MM.1S (cell line): Measurements from ENCODE around the gene AGBL4.
A peak's percentile ranks its signal among the peaks of the same experiment; 100 is the strongest.

Experiments used
- DNase-seq: peaks from one replicate; pipeline ENCODE4 v3.0.0-alpha.2; 2015
- H2AFZ ChIP-seq: fragments of 300-600 bp; sonication (generic); 2 replicates; pipeline ENCODE4 v1.6.0; 2016; ENCODE audit warnings: antibody characterized with exemption, low read length
- H3F3A ChIP-seq: fragments of 300-600 bp; sonication (generic); 2 replicates; pipeline ENCODE4 v1.6.1; 2016; ENCODE audit warnings: mild to moderate bottlenecking, antibody characterized with exemption, low read length, moderate library complexity, mixed read lengths; ENCODE audit not compliant: insufficient read depth
- H3K27ac ChIP-seq: fragments of 300-600 bp; sonication (generic); 2 replicates; pipeline ENCODE4 v1.5.1; 2016; ENCODE audit warnings: mild to moderate bottlenecking, low read length
- H3K27me3 ChIP-seq: fragments of 300-600 bp; sonication (generic); replicated peaks from 2 replicates; pipeline ENCODE4 v1.6.0; 2016; ENCODE audit warnings: low read length; ENCODE audit not compliant: insufficient read depth
- H3K36me3 ChIP-seq: fragments of 300-600 bp; sonication (generic); replicated peaks from 2 replicates; pipeline ENCODE4 v1.6.1; 2016; ENCODE audit warnings: mild to moderate bottlenecking, low read length, mixed read lengths; ENCODE audit not compliant: insufficient read depth
- H3K4me1 ChIP-seq: fragments of 300-600 bp; sonication (generic); 2 replicates; pipeline ENCODE4 v1.6.1; 2016; ENCODE audit warnings: low read length, mixed read lengths
- H3K4me2 ChIP-seq: fragments of 300-600 bp; sonication (generic); 2 replicates; pipeline ENCODE4 v1.6.0; 2016; ENCODE audit warnings: low read depth, low read length
- H3K4me3 ChIP-seq: fragments of 300-600 bp; sonication (generic); 2 replicates; pipeline ENCODE4 v1.5.1; 2016; ENCODE audit warnings: low read length, mixed read lengths
- H3K79me2 ChIP-seq: fragments of 300-600 bp; sonication (generic); 2 replicates; pipeline ENCODE4 v1.6.1; 2016; ENCODE audit warnings: mixed run types, low read length, mixed read lengths
- H3K9ac ChIP-seq: fragments of 300-600 bp; sonication (generic); 2 replicates; pipeline ENCODE4 v1.6.1; 2016; ENCODE audit warnings: low read length, mixed read lengths
- H3K9me2 ChIP-seq: fragments of 300-600 bp; sonication (generic); replicated peaks from 2 replicates; pipeline ENCODE4 v1.6.1; 2016; ENCODE audit warnings: mild to moderate bottlenecking, low read length, mixed read lengths; ENCODE audit not compliant: insufficient read depth
- H3K9me3 ChIP-seq: fragments of 300-600 bp; sonication (generic); replicated peaks from 2 replicates; pipeline ENCODE4 v1.6.1; 2016; ENCODE audit warnings: mild to moderate bottlenecking, low read length, mixed read lengths; ENCODE audit not compliant: insufficient read depth
- H4K20me1 ChIP-seq: fragments of 300-600 bp; sonication (generic); 2 replicates; pipeline ENCODE4 v1.6.1; 2016; ENCODE audit warnings: mild to moderate bottlenecking, low read length, moderate library complexity, mixed read lengths; ENCODE audit not compliant: insufficient read depth
- CTCF ChIP-seq: fragments of 300-600 bp; sonication (generic); IDR thresholded peaks from 2 replicates; pipeline ENCODE4 v1.5.1; 2016; ENCODE audit warnings: antibody characterized with exemption, low read length, mixed read lengths
- EZH2 ChIP-seq: fragments of 300-600 bp; sonication (generic); optimal IDR thresholded peaks from 2 replicates; pipeline ENCODE3; 2017; ENCODE audit warnings: low read depth, mild to moderate bottlenecking, antibody characterized with exemption, low read length, mixed read lengths
- EZH2phosphoT487 ChIP-seq: fragments of 300-600 bp; sonication (generic); IDR thresholded peaks from 2 replicates; pipeline ENCODE4 v1.6.1; 2018; ENCODE audit warnings: antibody characterized with exemption, low read length

Gene AGBL4

GRCh38 chr1:49436865-49437264 lies 586.9 kb downstream of the AGBL4 start:
- DNase-seq = no peak
- Histone ChIP-seq H4K20me1 (no peaks in the 10 kb centered on the region), H3K27ac (no peak overlapping the region), H3K79me2 (no peaks in the 10 kb centered on the region), H3K4me2 (no peak overlapping the region), H3K4me1 (no peaks in the 10 kb centered on the region), H3K36me3 (no peaks in the 10 kb centered on the region), H3F3A (no peaks in the 10 kb centered on the region), H3K9me2 (no peaks in the 10 kb centered on the region), H2AFZ (no peak overlapping the region), H3K9ac (no peak overlapping the region), H3K4me3 (no peak overlapping the region), H3K27me3 (no peaks in the 10 kb centered on the region), H3K9me3 (no peaks in the 10 kb centered on the region)
- TF ChIP-seq EZH2 (no peak), CTCF (no peak), EZH2phosphoT487 (no peak)

DNA sequence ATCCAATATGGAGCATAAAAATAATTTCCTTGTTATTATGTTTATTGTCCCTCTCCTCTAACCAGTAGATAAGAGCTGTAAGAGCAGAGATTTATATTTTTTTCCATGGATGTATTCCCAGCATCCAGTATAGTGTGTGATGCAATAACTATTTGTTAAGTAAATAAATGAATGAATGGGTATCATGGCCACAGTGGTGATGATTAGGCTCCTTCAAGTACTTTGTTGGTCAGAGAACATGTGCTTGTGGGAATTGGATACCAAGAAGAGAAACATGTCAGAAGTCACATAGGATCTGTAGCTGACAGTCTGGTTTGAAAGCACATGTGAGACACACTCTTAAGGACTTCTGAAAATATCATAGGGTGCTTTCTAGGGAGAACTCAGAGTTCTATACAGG lies 588.5 kb downstream of the AGBL4 start:
- no peaks in the 10 kb centered on the region for H3K79me2 ChIP-seq
- no peaks in the 10 kb centered on the region for H3K9me3 ChIP-seq
- H3K27me3 ChIP-seq = no peaks in the 10 kb centered on the region
- H2AFZ ChIP-seq = no peak overlapping the region
- H3F3A ChIP-seq = no peaks in the 10 kb centered on the region
- DNase-seq = no peak
- no peaks in the 10 kb centered on the region for H4K20me1 ChIP-seq
- H3K27ac ChIP-seq = no peak overlapping the region
- H3K9ac ChIP-seq = no peak overlapping the region
- H3K9me2 ChIP-seq = no peaks in the 10 kb centered on the region
- H3K4me3 ChIP-seq = no peak overlapping the region
- H3K36me3 ChIP-seq = no peaks in the 10 kb centered on the region
- H3K4me1 ChIP-seq = no peaks in the 10 kb centered on the region
- no peak overlapping the region for H3K4me2 ChIP-seq
- TF ChIP-seq EZH2phosphoT487 = no peak
- TF ChIP-seq EZH2 = no peak
- no peak for TF ChIP-seq CTCF

DNA sequence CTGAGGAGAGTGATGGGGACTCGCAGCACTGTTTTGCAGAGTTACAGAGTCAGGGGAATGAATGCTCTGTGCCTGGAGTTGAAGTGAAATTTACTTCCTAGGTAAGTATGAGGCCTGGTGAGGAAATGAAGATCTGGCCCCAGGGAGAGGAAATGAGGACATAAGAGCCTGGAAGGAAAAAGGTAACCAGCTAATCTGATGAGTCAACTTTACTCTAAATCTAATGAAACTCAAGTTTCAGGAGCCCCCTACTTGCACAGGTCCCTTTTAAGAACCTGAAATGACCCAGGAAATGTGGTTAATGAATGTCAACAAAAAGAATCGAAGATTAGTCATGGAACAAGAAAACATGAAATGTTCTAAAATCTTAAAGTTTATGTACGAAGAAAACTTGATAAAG lies 599.0 kb downstream of the AGBL4 start:
- Histone ChIP-seq H3K36me3 (no peaks in the 10 kb centered on the region), H3K4me3 (no peak overlapping the region), H2AFZ (peak overlapping the region; percentile 67), H3F3A (0 out of 2 replicates have a peak, but pooled peaks cover 3% of the 10 kb centered on the region), H3K9me3 (no peaks in the 10 kb centered on the region), H3K4me2 (peak overlapping the region; percentile 33), H3K27me3 (no peaks in the 10 kb centered on the region), H3K9me2 (no peaks in the 10 kb centered on the region), H3K27ac (peak overlapping the region; percentile 6; the same call in 1 of the 2 replicates), H4K20me1 (no peaks in the 10 kb centered on the region), H3K9ac (no peak overlapping the region), H3K4me1 (peaks cover 20% of the 10 kb centered on the region), H3K79me2 (no peaks in the 10 kb centered on the region)
- peak; percentile 8 for DNase-seq
- TF ChIP-seq CTCF (no peak), EZH2phosphoT487 (no peak), EZH2 (no peak)
